HG03521 (cell line): Measurements from ENCODE around the gene DUSP1.
"Not testable (repeated sequence)": the region's sequence is repeated elsewhere in the genome, so short reads cannot be mapped to it uniquely, and the experiment has no call there.

Source experiments
- ATAC-seq: cut with Tn5 transposase; IDR thresholded peaks from one replicate; pipeline ENCODE4 v1.9.1; 2021; ENCODE audit warnings: mild to moderate bottlenecking, moderate library complexity; ENCODE audit not compliant: unreplicated experiment

The DUSP1 gene

GRCh38 chr5:172798422-172799215 lies 27.6 kb upstream of the DUSP1 start:
- ATAC-seq, result no peak

GRCh38 chr5:172797771-172798191 lies 26.8 kb upstream of the DUSP1 start:
- no peak for ATAC-seq

GRCh38 chr5:172796306-172796705 lies 25.3 kb upstream of the DUSP1 start:
- ATAC-seq, result no peak

GRCh38 chr5:172795318-172795977 lies 24.5 kb upstream of the DUSP1 start:
- no peak for ATAC-seq

- ATAC-seq, result no peak
Observed at GRCh38 chr5:172793577-172794488, 22.8 kb upstream of the DUSP1 start.

- no peak for ATAC-seq
Observed at GRCh38 chr5:172792701-172793570, 21.9 kb upstream of the DUSP1 start.

GRCh38 chr5:172791726-172792445 lies 20.9 kb upstream of the DUSP1 start:
- no peak for ATAC-seq

GRCh38 chr5:172791286-172791685 lies 20.3 kb upstream of the DUSP1 start:
- ATAC-seq, result no peak

- ATAC-seq, result no peak
Observed at GRCh38 chr5:172790496-172790889, 19.5 kb upstream of the DUSP1 start.

- ATAC-seq, result no peak
Observed at GRCh38 chr5:172789687-172790495, 18.9 kb upstream of the DUSP1 start.

- ATAC-seq, result no peak
Observed at GRCh38 chr5:172788771-172789686, 18.0 kb upstream of the DUSP1 start.

- ATAC-seq, result not testable (repeated sequence)
Observed at GRCh38 chr5:172787538-172787937, 16.5 kb upstream of the DUSP1 start.

GRCh38 chr5:172786736-172787462 lies 15.9 kb upstream of the DUSP1 start:
- no peak for ATAC-seq

- no peak for ATAC-seq
Observed at GRCh38 chr5:172785429-172786088, 14.6 kb upstream of the DUSP1 start.

- ATAC-seq, result not testable (repeated sequence)
Observed at GRCh38 chr5:172784162-172784561, 13.2 kb upstream of the DUSP1 start.

GRCh38 chr5:172783319-172783718 lies 12.3 kb upstream of the DUSP1 start:
- not testable (repeated sequence) for ATAC-seq
